GM18505 (cell line): ENCODE measurements around the gene CC2D2A.

Source experiments
- ATAC-seq: cut with Tn5 transposase; IDR thresholded peaks from one replicate; pipeline ENCODE4 v1.9.1; 2021; ENCODE audit not compliant: unreplicated experiment
- POLR2A ChIP-seq: IDR thresholded peaks from 4 replicates; pipeline ENCODE4 v1.6.1; 2011; ENCODE audit warnings: borderline replicate concordance; ENCODE audit not compliant: insufficient read depth, insufficient read length; ENCODE audit errors: extremely low read depth

Gene CC2D2A

GRCh38 chr4:15481961-15482745 is 12.5 kb downstream of the CC2D2A start:
- no peak for TF ChIP-seq POLR2A
- no peak for ATAC-seq

GRCh38 chr4:15482842-15483241 is 13.2 kb downstream of the CC2D2A start:
- no peak for ATAC-seq

GRCh38 chr4:15488136-15488535 is 18.5 kb downstream of the CC2D2A start:
- ATAC-seq = no peak
- TF ChIP-seq POLR2A = no peak

More at GRCh38 chr4:15482842-15483241, 13.2 kb downstream of the CC2D2A start:
- TF ChIP-seq POLR2A = no peak

- ATAC-seq = no peak
- TF ChIP-seq POLR2A = no peak
Observed at GRCh38 chr4:15488658-15489470, 19.2 kb downstream of the CC2D2A start.

GRCh38 chr4:15489551-15489950 is 19.9 kb downstream of the CC2D2A start:
- no peak for TF ChIP-seq POLR2A
- ATAC-seq = no peak

- no peak for ATAC-seq
- TF ChIP-seq POLR2A = no peak
Observed at GRCh38 chr4:15493411-15493810, 23.7 kb downstream of the CC2D2A start.

- no peak for TF ChIP-seq POLR2A
- no peak for ATAC-seq
Observed at GRCh38 chr4:15495621-15496020, 25.9 kb downstream of the CC2D2A start.

GRCh38 chr4:15498356-15498755 is 28.7 kb downstream of the CC2D2A start:
- ATAC-seq = no peak
- TF ChIP-seq POLR2A = no peak

- no peak for TF ChIP-seq POLR2A
- ATAC-seq = no peak
Observed at GRCh38 chr4:15500701-15501100, 31.0 kb downstream of the CC2D2A start.

- no peak for ATAC-seq
Observed at GRCh38 chr4:15501941-15502340, 32.3 kb downstream of the CC2D2A start.

GRCh38 chr4:15502384-15502783 is 32.7 kb downstream of the CC2D2A start:
- no peak for TF ChIP-seq POLR2A
- no peak for ATAC-seq

More at GRCh38 chr4:15501941-15502340, 32.3 kb downstream of the CC2D2A start:
- no peak for TF ChIP-seq POLR2A

- no peak for TF ChIP-seq POLR2A
- no peak for ATAC-seq
Observed at GRCh38 chr4:15504041-15504440, 34.4 kb downstream of the CC2D2A start.

GRCh38 chr4:15506464-15506863 is 36.8 kb downstream of the CC2D2A start:
- no peak for ATAC-seq

GRCh38 chr4:15507679-15508078 is 38.0 kb downstream of the CC2D2A start:
- ATAC-seq = no peak
- TF ChIP-seq POLR2A = no peak

More at GRCh38 chr4:15506464-15506863, 36.8 kb downstream of the CC2D2A start:
- TF ChIP-seq POLR2A = no peak
